ENCODE results near the gene DOHH.

Gene DOHH

GRCh38 chr19:3547767-3548282 lies 47.4 kb upstream of the DOHH start:
- Histone ChIP-seq H3K9me3 (ENCODE audit: low read length) (no peaks in the 10 kb centered on the region), H4K20me1 (ENCODE audit: insufficient read depth, low read length) (no peaks in the 10 kb centered on the region), H3K9ac (ENCODE audit: low read length) (no peak overlapping the region), H3K27ac (ENCODE audit: low read depth, low read length, poor library complexity, severe bottlenecking) (no peak overlapping the region), H2AFZ (ENCODE audit: low read length) (no peak overlapping the region), H3K4me1 (ENCODE audit: insufficient read depth, low read length, severe bottlenecking) (peaks cover 14% of the 10 kb centered on the region), H3K79me2 (ENCODE audit: insufficient read depth, low read length) (no peaks in the 10 kb centered on the region), H3K36me3 (ENCODE audit: insufficient read depth, low read length) (peaks cover 42% of the 10 kb centered on the region), H3K9me2 (ENCODE audit: low read depth, low read length) (no peaks in the 10 kb centered on the region), H3K4me3 (ENCODE audit: low read depth, low read length, poor library complexity, severe bottlenecking) (no peak overlapping the region), H3K27me3 (ENCODE audit: insufficient read depth, low read length) (no peaks in the 10 kb centered on the region), H3K4me2 (ENCODE audit: low read length) (no peak overlapping the region), H3F3A (ENCODE audit: insufficient read depth, low read length) (no peaks in the 10 kb centered on the region)
- no peak for TF ChIP-seq EZH2 (IDR thresholded peaks at IDR 0.05; ENCODE audit: borderline replicate concordance, low read length)
- TF ChIP-seq CTCF (IDR thresholded peaks at IDR 0.05; ENCODE audit: low read length) = 0 out of 2 replicates have a peak, but pooled peaks have one; percentile 3

GRCh38 chr19:3547301-3547731 lies 46.8 kb upstream of the DOHH start:
- Histone ChIP-seq H3K9me3 (ENCODE audit: low read length) (no peaks in the 10 kb centered on the region), H3K36me3 (ENCODE audit: insufficient read depth, low read length) (peaks cover 42% of the 10 kb centered on the region)
- TF ChIP-seq CTCF (IDR thresholded peaks at IDR 0.05; ENCODE audit: low read length) = peak; percentile 55
- no peak for TF ChIP-seq EZH2 (IDR thresholded peaks at IDR 0.05; ENCODE audit: borderline replicate concordance, low read length)

GRCh38 chr19:3546119-3546518 lies 45.6 kb upstream of the DOHH start:
- Histone ChIP-seq H3K4me2 (ENCODE audit: low read length) (no peak overlapping the region), H2AFZ (ENCODE audit: low read length) (no peak overlapping the region), H3K27ac (ENCODE audit: low read depth, low read length, poor library complexity, severe bottlenecking) (no peak overlapping the region), H3F3A (ENCODE audit: insufficient read depth, low read length) (no peaks in the 10 kb centered on the region), H3K4me3 (ENCODE audit: low read depth, low read length, poor library complexity, severe bottlenecking) (no peak overlapping the region), H3K9me3 (ENCODE audit: low read length) (no peaks in the 10 kb centered on the region), H4K20me1 (ENCODE audit: insufficient read depth, low read length) (no peaks in the 10 kb centered on the region), H3K4me1 (ENCODE audit: insufficient read depth, low read length, severe bottlenecking) (peaks cover 9% of the 10 kb centered on the region), H3K27me3 (ENCODE audit: insufficient read depth, low read length) (no peaks in the 10 kb centered on the region), H3K9ac (ENCODE audit: low read length) (no peak overlapping the region), H3K9me2 (ENCODE audit: low read depth, low read length) (no peaks in the 10 kb centered on the region), H3K79me2 (ENCODE audit: insufficient read depth, low read length) (no peaks in the 10 kb centered on the region), H3K36me3 (ENCODE audit: insufficient read depth, low read length) (peaks cover 39% of the 10 kb centered on the region)
- TF ChIP-seq CTCF (IDR thresholded peaks at IDR 0.05; ENCODE audit: low read length) (no peak), EZH2 (IDR thresholded peaks at IDR 0.05; ENCODE audit: borderline replicate concordance, low read length) (no peak)

More at GRCh38 chr19:3547301-3547731, 46.8 kb upstream of the DOHH start:
- H3K4me2 ChIP-seq (ENCODE audit: low read length) = no peak overlapping the region
- no peak overlapping the region for H3K27ac ChIP-seq (ENCODE audit: low read depth, low read length, poor library complexity, severe bottlenecking)
- no peaks in the 10 kb centered on the region for H4K20me1 ChIP-seq (ENCODE audit: insufficient read depth, low read length)
- H3K4me3 ChIP-seq (ENCODE audit: low read depth, low read length, poor library complexity, severe bottlenecking) = no peak overlapping the region
- H3K79me2 ChIP-seq (ENCODE audit: insufficient read depth, low read length) = no peaks in the 10 kb centered on the region
- H3F3A ChIP-seq (ENCODE audit: insufficient read depth, low read length) = no peaks in the 10 kb centered on the region
- no peak overlapping the region for H3K9ac ChIP-seq (ENCODE audit: low read length)
- H3K4me1 ChIP-seq (ENCODE audit: insufficient read depth, low read length, severe bottlenecking) = peaks cover 9% of the 10 kb centered on the region
- H2AFZ ChIP-seq (ENCODE audit: low read length) = no peak overlapping the region
- no peaks in the 10 kb centered on the region for H3K9me2 ChIP-seq (ENCODE audit: low read depth, low read length)
- no peaks in the 10 kb centered on the region for H3K27me3 ChIP-seq (ENCODE audit: insufficient read depth, low read length)
